A673 (cell line): ENCODE measurements around the gene UBN2.

Experiments
- CTCF ChIP-seq: fragments of 300-800, 200-600 bp; sonication (generic); conservative IDR thresholded peaks from 2 replicates; pipeline ENCODE4 v1.5.1; 2017; ENCODE audit warnings: low read depth, mild to moderate bottlenecking, antibody characterized with exemption, low read length, moderate library complexity, mixed read lengths
- EZH2 ChIP-seq: fragments of 200-600 bp; sonication (generic); IDR thresholded peaks from 2 replicates; pipeline ENCODE4 v1.6.1; 2017; ENCODE audit warnings: borderline replicate concordance, low read depth, mild to moderate bottlenecking, mixed read lengths, antibody characterized with exemption, low read length; ENCODE audit not compliant: poor library complexity, severe bottlenecking

- TF ChIP-seq CTCF (no peak), EZH2 (no peak)
These were observed 69.4 kb downstream of the UBN2 start for GRCh38 chr7:139300390-139300789.
